Gastroesophageal sphincter (tissue), 4 donors: Measurements from ENCODE around the gene GJC1. TPM values are rescaled to one million over a fixed set of nuclear protein-coding genes. Genes with fewer than 3 reads are reported as not detected.

Experiments used
- ATAC-seq: fragments of 150-250 bp; one replicate; pipeline ENCODE4 v1.9.1; 2016; ENCODE audit warnings: mild to moderate bottlenecking, moderate library complexity
- H3K27ac ChIP-seq, 4 donors: fragments of 200-600 bp; sonication (generic) in 3 of 4; 1 replicate in 3 of 4; 2 replicates in 1 of 4; pipeline ENCODE4 v1.5.1; 2016 to 2019
- H3K27me3 ChIP-seq: fragments of 200-600 bp; sonication (generic); one replicate; pipeline ENCODE4 v1.5.1; 2019
- H3K36me3 ChIP-seq, 2 donors: fragments of 200-600 bp; sonication (generic); one replicate each; pipeline ENCODE4 v1.5.1; 2019; ENCODE audit warnings: control low read depth in 1 of 2
- H3K4me1 ChIP-seq, 3 donors: fragments of 200-600 bp; sonication (generic); 1 replicate in 2 of 3; 2 replicates in 1 of 3; pipeline ENCODE4 v1.5.1; 2016 to 2019; ENCODE audit warnings: control low read depth in 2 of 3
- H3K4me3 ChIP-seq, 2 donors: fragments of 200-600 bp; sonication (generic); one replicate each; pipeline ENCODE4 v1.5.1; 2019; ENCODE audit warnings: mild to moderate bottlenecking in 1 of 2, moderate library complexity in 1 of 2
- H3K9me3 ChIP-seq, 3 donors: fragments of 200-600 bp; sonication (generic); one replicate each; pipeline ENCODE4 v1.5.1; 2017 to 2019; ENCODE audit warnings: control low read depth in 2 of 3
- CTCF ChIP-seq, 4 experiments: fragments of 200-600 bp in 2 of 4; fragments of 450-650 bp in 2 of 4; sonication (generic) in 1 of 4; IDR thresholded peaks; one replicate each; pipeline ENCODE4 v1.5.1; 2017 to 2019; ENCODE audit warnings: antibody characterized with exemption in 4 of 4, mild to moderate bottlenecking in 2 of 4, moderate library complexity in 2 of 4
- EP300 ChIP-seq: sonication (generic); formaldehyde crosslinking; IDR thresholded peaks from one replicate; pipeline ENCODE4 v1.6.1; 2017; ENCODE audit warnings: antibody characterized with exemption, mild to moderate bottlenecking
- POLR2A ChIP-seq, 2 donors: fragments of 450-650 bp; IDR thresholded peaks; one replicate each; pipeline ENCODE4 v1.6.1; 2017; ENCODE audit warnings: antibody characterized with exemption in 2 of 2, mild to moderate bottlenecking in 2 of 2, moderate library complexity in 1 of 2
- POLR2AphosphoS5 ChIP-seq: sonication (generic); formaldehyde crosslinking; IDR thresholded peaks from one replicate; pipeline ENCODE4 v1.6.1; 2017; ENCODE audit warnings: antibody characterized with exemption
- WGBS, 2 donors: methylation state at CpG; one replicate each; pipeline ENCODE4 v1.1.5; 2018; ENCODE audit warnings: low coverage in 1 of 2; 5-methylcytosine and 5-hydroxymethylcytosine counted together
- total RNA-seq, 4 donors: library from RNA; depleted of rRNA; stranded (reverse); fragments of >200 nt; gene quantifications; one replicate each; pipeline ENCODE4 v1.1.0, GENCODE V29; 2016

GJC1 gene
- total RNA-seq, 4 donors from 2014 or later = 28.2 to 78.3 (median 44.5) TPM

GRCh38 chr17:44780845-44781480, 49.1 kb downstream of the GJC1 start:
- H3K9me3 ChIP-seq = no peaks in the 10 kb centered on the region
- H3K27ac ChIP-seq = peak overlapping the region in 3 of 4 donors; percentile 60 to 79 (median 72)
- no peak overlapping the region for H3K4me3 ChIP-seq
- no CpG with 5 or more reads among the region's 14 CpGs for WGBS, 2 donors
- TF ChIP-seq EP300 (no peak), POLR2A (IDR thresholded peaks at IDR 0.05) (no peak), CTCF (IDR thresholded peaks at IDR 0.05) (no peak), POLR2AphosphoS5 (no peak)
- H3K27me3 ChIP-seq = no peaks in the 10 kb centered on the region
- no peaks in the 10 kb centered on the region for H3K36me3 ChIP-seq
- no peak for ATAC-seq
- peaks cover 0 to 53% (median 9%) of the 10 kb centered on the region in 3 donors for H3K4me1 ChIP-seq

GRCh38 chr17:44780161-44780560, 49.9 kb downstream of the GJC1 start:
- peaks cover 0 to 56% (median 13%) of the 10 kb centered on the region in 3 donors for H3K4me1 ChIP-seq
- ATAC-seq = no peak
- H3K36me3 ChIP-seq = no peaks in the 10 kb centered on the region
- peak overlapping the region in 2 of 4 donors; percentile 72 to 79 for H3K27ac ChIP-seq
- H3K27me3 ChIP-seq = no peaks in the 10 kb centered on the region
- H3K4me3 ChIP-seq = no peak overlapping the region
- no peaks in the 10 kb centered on the region for H3K9me3 ChIP-seq
- TF ChIP-seq POLR2AphosphoS5 = no peak
- no peak for TF ChIP-seq POLR2A (IDR thresholded peaks at IDR 0.05)
- no peak for TF ChIP-seq CTCF (IDR thresholded peaks at IDR 0.05)
- no peak for TF ChIP-seq EP300
- 84 to 87% methylated on average over 3 to 6 of the region's 12 CpGs for WGBS, 2 donors

- Histone ChIP-seq H3K4me3 (peak overlapping the region; percentile 26 to 49), H3K36me3 (no peaks in the 10 kb centered on the region), H3K4me1 (peaks cover 0 to 64% (median 16%) of the 10 kb centered on the region in 3 donors), H3K9me3 (no peaks in the 10 kb centered on the region), H3K27me3 (peaks cover 2% of the 10 kb centered on the region), H3K27ac (peak overlapping the region in 3 of 4 donors; percentile 69 to 79 (median 75))
- no peak for TF ChIP-seq POLR2A (IDR thresholded peaks at IDR 0.05)
- peak; percentile 48 for TF ChIP-seq POLR2AphosphoS5
- peak in 3 of 4 experiments; percentile 91 to 93 (median 92) for TF ChIP-seq CTCF (IDR thresholded peaks at IDR 0.05)
- 0 to 27% methylated on average over 9 to 18 of the region's 36 CpGs for WGBS, 2 donors
- peak; percentile 28 for ATAC-seq
These were observed 50.7 kb downstream of the GJC1 start for GRCh38 chr17:44779211-44780025.

GRCh38 chr17:44778656-44779210, 51.4 kb downstream of the GJC1 start:
- H3K27ac ChIP-seq = peak overlapping the region in 2 of 4 donors; percentile 75 to 79
- H3K4me3 ChIP-seq = peak overlapping the region in 1 of 2 donors; percentile 49
- peaks cover 9% of the 10 kb centered on the region for H3K27me3 ChIP-seq
- H3K9me3 ChIP-seq = no peaks in the 10 kb centered on the region
- 30 to 33% methylated on average over 1 to 7 of the region's 10 CpGs for WGBS, 2 donors
- TF ChIP-seq POLR2AphosphoS5 = no peak
- ATAC-seq = no peak
- peaks cover 0 to 65% (median 16%) of the 10 kb centered on the region in 3 donors for H3K4me1 ChIP-seq
- no peaks in the 10 kb centered on the region for H3K36me3 ChIP-seq
